OCI-LY1 (cell line): ENCODE measurements around the gene PRMT3.

Experiments used
- H2AFZ ChIP-seq: fragments of 200-600 bp; sonication (generic), shearing (Covaris generic); 2 replicates; pipeline ENCODE4 v1.6.0; 2014; ENCODE audit warnings: antibody characterized with exemption, mild to moderate bottlenecking, low read length
- H3F3A ChIP-seq: fragments of 200-600 bp; sonication (generic), shearing (Covaris generic); 2 replicates; pipeline ENCODE4 v1.6.0; 2014; ENCODE audit warnings: mild to moderate bottlenecking, antibody characterized with exemption, low read length, moderate library complexity; ENCODE audit not compliant: insufficient read depth
- H3K27ac ChIP-seq: fragments of 200-600 bp; sonication (generic); 2 replicates; pipeline ENCODE4 v1.5.1; 2014; ENCODE audit warnings: low read length, mixed run types, mild to moderate bottlenecking, low read depth; ENCODE audit not compliant: poor library complexity, severe bottlenecking
- H3K27me3 ChIP-seq: fragments of 200-600 bp; sonication (generic); 2 replicates; pipeline ENCODE4 v1.6.0; 2014; ENCODE audit warnings: antibody characterized with exemption, mild to moderate bottlenecking, low read length, moderate library complexity; ENCODE audit not compliant: insufficient read depth
- H3K36me3 ChIP-seq: fragments of 200-600 bp; sonication (generic); 2 replicates; pipeline ENCODE4 v1.6.1; 2014; ENCODE audit warnings: mild to moderate bottlenecking, antibody characterized with exemption, low read length, moderate library complexity, mixed read lengths; ENCODE audit not compliant: insufficient read depth
- H3K4me1 ChIP-seq: fragments of 200-600 bp; sonication (generic); 2 replicates; pipeline ENCODE4 v1.5.1; 2014; ENCODE audit warnings: mild to moderate bottlenecking, low read length, moderate library complexity; ENCODE audit not compliant: insufficient read depth, severe bottlenecking
- H3K4me2 ChIP-seq: fragments of 200-600 bp; sonication (generic), shearing (Covaris generic); 2 replicates; pipeline ENCODE4 v1.6.1; 2014; ENCODE audit warnings: low read length
- H3K4me3 ChIP-seq: fragments of 200-600 bp; sonication (generic); 2 replicates; pipeline ENCODE4 v1.5.1; 2014; ENCODE audit warnings: low read length, low read depth, mild to moderate bottlenecking, mixed read lengths; ENCODE audit not compliant: poor library complexity, severe bottlenecking
- H3K79me2 ChIP-seq: fragments of 200-600 bp; shearing (Covaris generic); 2 replicates; pipeline ENCODE4 v1.6.1; 2016; ENCODE audit warnings: mixed run types, low read length, mixed read lengths; ENCODE audit not compliant: insufficient read depth
- H3K9ac ChIP-seq: fragments of 200-600 bp; sonication (generic), shearing (Covaris generic); 2 replicates; pipeline ENCODE4 v1.6.1; 2014; ENCODE audit warnings: mild to moderate bottlenecking, low read length, mixed read lengths
- H3K9me2 ChIP-seq: fragments of 200-600 bp; sonication (generic), shearing (Covaris generic); 2 replicates; pipeline ENCODE4 v1.6.1; 2014; ENCODE audit warnings: low read depth, mild to moderate bottlenecking, low read length, mixed read lengths
- H3K9me3 ChIP-seq: fragments of 200-600 bp; shearing (Covaris generic); 2 replicates; pipeline ENCODE4 v1.6.1; 2014; ENCODE audit warnings: low read length, mixed read lengths
- H4K20me1 ChIP-seq: fragments of 200-600 bp; sonication (generic), shearing (Covaris generic); 2 replicates; pipeline ENCODE4 v1.6.0; 2016; ENCODE audit warnings: mild to moderate bottlenecking, low read length; ENCODE audit not compliant: insufficient read depth
- CTCF ChIP-seq: fragments of 200-600 bp; sonication (generic), shearing (Covaris generic); IDR thresholded peaks from 2 replicates; pipeline ENCODE4 v1.5.1; 2017; ENCODE audit warnings: mild to moderate bottlenecking, antibody characterized with exemption, low read length, moderate library complexity, mixed read lengths
- EZH2 ChIP-seq: fragments of 200-600 bp; sonication (generic), shearing (Covaris generic); IDR thresholded peaks from 2 replicates; pipeline ENCODE4 v1.8.0; 2017; ENCODE audit warnings: borderline replicate concordance, mixed run types, mild to moderate bottlenecking, antibody characterized with exemption, low read length, moderate library complexity, mixed read lengths

Gene PRMT3

GRCh38 chr11:20415432-20415831 is 27.9 kb downstream of the PRMT3 start:
- H3K27ac ChIP-seq, result no peak overlapping the region
- H3K9me2 ChIP-seq, result no peaks in the 10 kb centered on the region
- no peaks in the 10 kb centered on the region for H4K20me1 ChIP-seq
- TF ChIP-seq EZH2 (no peak), CTCF (no peak)
- no peaks in the 10 kb centered on the region for H3F3A ChIP-seq
- no peak overlapping the region for H2AFZ ChIP-seq
- no peaks in the 10 kb centered on the region for H3K79me2 ChIP-seq
- H3K9me3 ChIP-seq, result no peaks in the 10 kb centered on the region
- H3K4me3 ChIP-seq, result no peak overlapping the region
- H3K27me3 ChIP-seq, result no peaks in the 10 kb centered on the region
- H3K4me2 ChIP-seq, result no peak overlapping the region; the same call in 1 of the 2 replicates
- peaks cover 11% of the 10 kb centered on the region for H3K4me1 ChIP-seq
- H3K36me3 ChIP-seq, result peaks cover 96% of the 10 kb centered on the region
- no peak overlapping the region for H3K9ac ChIP-seq

- Histone ChIP-seq H3K9me2 (no peaks in the 10 kb centered on the region), H4K20me1 (no peaks in the 10 kb centered on the region), H2AFZ (no peak overlapping the region), H3K9ac (no peak overlapping the region), H3K27me3 (no peaks in the 10 kb centered on the region), H3F3A (no peaks in the 10 kb centered on the region), H3K36me3 (peaks cover 96% of the 10 kb centered on the region), H3K4me1 (peaks cover 11% of the 10 kb centered on the region), H3K4me2 (no peak overlapping the region), H3K79me2 (no peaks in the 10 kb centered on the region), H3K4me3 (no peak overlapping the region), H3K27ac (no peak overlapping the region), H3K9me3 (no peaks in the 10 kb centered on the region)
- no peak for TF ChIP-seq CTCF
- no peak for TF ChIP-seq EZH2
These were observed 30.3 kb downstream of the PRMT3 start for GRCh38 chr11:20417771-20418170.

- no peaks in the 10 kb centered on the region for H4K20me1 ChIP-seq
- H3K9me2 ChIP-seq, result no peaks in the 10 kb centered on the region
- H3K9ac ChIP-seq, result no peak overlapping the region
- H3K4me1 ChIP-seq, result no peaks in the 10 kb centered on the region
- H3K79me2 ChIP-seq, result no peaks in the 10 kb centered on the region
- H3K27me3 ChIP-seq, result no peaks in the 10 kb centered on the region
- H3K4me3 ChIP-seq, result no peak overlapping the region
- H3K27ac ChIP-seq, result no peak overlapping the region
- H3K36me3 ChIP-seq, result peaks cover 90% of the 10 kb centered on the region
- H3K9me3 ChIP-seq, result no peaks in the 10 kb centered on the region
- no peak overlapping the region for H3K4me2 ChIP-seq
- no peak for TF ChIP-seq CTCF
- TF ChIP-seq EZH2, result no peak
- H2AFZ ChIP-seq, result no peak overlapping the region
- no peaks in the 10 kb centered on the region for H3F3A ChIP-seq
These were observed 34.4 kb downstream of the PRMT3 start for GRCh38 chr11:20421946-20422345.
